Sigmoid colon (tissue), 3 donors: ENCODE results near the gene ACTL7A.

Source experiments
- POLR2A ChIP-seq, 2 donors: fragments of 450-650 bp; IDR thresholded peaks; one replicate each; pipeline ENCODE4 v1.6.1; 2016; ENCODE audit warnings: antibody characterized with exemption in 2 of 2, mild to moderate bottlenecking in 2 of 2, moderate library complexity in 2 of 2
- TF ChIP-seq, protein P1 (sequence below), 4 experiments: fragments of 450-650 bp in 3 of 4; fragments of 200-600 bp in 1 of 4; IDR thresholded peaks; one replicate each; pipeline ENCODE4 v1.5.1; 2016 to 2019; ENCODE audit warnings: antibody characterized with exemption in 4 of 4, mild to moderate bottlenecking in 3 of 4, moderate library complexity in 2 of 4

GRCh38 chr9:108867829-108868228 is 5.8 kb downstream of the ACTL7A start:
- TF ChIP-seq, protein P1, sequence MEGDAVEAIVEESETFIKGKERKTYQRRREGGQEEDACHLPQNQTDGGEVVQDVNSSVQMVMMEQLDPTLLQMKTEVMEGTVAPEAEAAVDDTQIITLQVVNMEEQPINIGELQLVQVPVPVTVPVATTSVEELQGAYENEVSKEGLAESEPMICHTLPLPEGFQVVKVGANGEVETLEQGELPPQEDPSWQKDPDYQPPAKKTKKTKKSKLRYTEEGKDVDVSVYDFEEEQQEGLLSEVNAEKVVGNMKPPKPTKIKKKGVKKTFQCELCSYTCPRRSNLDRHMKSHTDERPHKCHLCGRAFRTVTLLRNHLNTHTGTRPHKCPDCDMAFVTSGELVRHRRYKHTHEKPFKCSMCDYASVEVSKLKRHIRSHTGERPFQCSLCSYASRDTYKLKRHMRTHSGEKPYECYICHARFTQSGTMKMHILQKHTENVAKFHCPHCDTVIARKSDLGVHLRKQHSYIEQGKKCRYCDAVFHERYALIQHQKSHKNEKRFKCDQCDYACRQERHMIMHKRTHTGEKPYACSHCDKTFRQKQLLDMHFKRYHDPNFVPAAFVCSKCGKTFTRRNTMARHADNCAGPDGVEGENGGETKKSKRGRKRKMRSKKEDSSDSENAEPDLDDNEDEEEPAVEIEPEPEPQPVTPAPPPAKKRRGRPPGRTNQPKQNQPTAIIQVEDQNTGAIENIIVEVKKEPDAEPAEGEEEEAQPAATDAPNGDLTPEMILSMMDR (IDR thresholded peaks at IDR 0.05): no peak
- no peak for TF ChIP-seq POLR2A (IDR thresholded peaks at IDR 0.05)
